CD8-positive, alpha-beta memory T cell (primary cell): ENCODE measurements around the gene AMPD2. TPM values are rescaled to one million over a fixed set of nuclear protein-coding genes. Genes with fewer than 3 reads are reported as not detected.

Source experiments
- CTCF ChIA-PET: fragments of 350-600 bp; sonication (Branson Sonifier 250); formaldehyde crosslinking; loops from one replicate; lab custom pipeline; 2021; ENCODE audit warnings: antibody characterized with exemption; lab: Charles Lee
- POLR2A ChIA-PET: fragments of 350-600 bp; sonication (Branson Sonifier 250); formaldehyde crosslinking; loops from one replicate; lab custom pipeline; 2021; ENCODE audit warnings: antibody characterized with exemption; lab: Charles Lee
- DNase-seq, 5 donors: peaks; one replicate each; pipeline versions ENCODE4 v3.0.0 to v3.0.0-alpha.2; 2020 to 2022; ENCODE audit warnings: mixed read lengths in 1 of 5
- H3K27ac ChIP-seq: one replicate; pipeline ENCODE4 v1.7.0; 2013; ENCODE audit warnings: low read depth, mild to moderate bottlenecking, low read length, moderate library complexity
- H3K27me3 ChIP-seq: 2 replicates; pipeline ENCODE4 v1.7.0; 2013; ENCODE audit warnings: low read length, mild to moderate bottlenecking; ENCODE audit not compliant: insufficient read depth, poor library complexity, severe bottlenecking
- H3K36me3 ChIP-seq: 2 replicates; pipeline ENCODE4 v1.7.0; 2013; ENCODE audit warnings: mild to moderate bottlenecking, low read length, moderate library complexity; ENCODE audit not compliant: insufficient read depth
- H3K4me1 ChIP-seq: 2 replicates; pipeline ENCODE4 v1.7.0; 2013; ENCODE audit warnings: mild to moderate bottlenecking, low read length, moderate library complexity; ENCODE audit not compliant: insufficient read depth
- H3K4me3 ChIP-seq: 2 replicates; pipeline ENCODE4 v1.7.0; 2013; ENCODE audit warnings: mild to moderate bottlenecking, low read length
- H3K9me3 ChIP-seq: 2 replicates; pipeline ENCODE4 v1.7.0; 2013; ENCODE audit warnings: mild to moderate bottlenecking, low read length
- H3K27ac Mint-ChIP-seq, 8 donors: one replicate each; pipeline ENCODE4 v1.8.0; 2020 to 2021; ENCODE audit warnings: mixed read lengths in 8 of 8, mild to moderate bottlenecking in 6 of 8, inconsistent platforms in 3 of 8, moderate library complexity in 3 of 8
- H3K27me3 Mint-ChIP-seq, 2 donors: one replicate each; pipeline ENCODE4 v1.8.0; 2020 to 2021; ENCODE audit warnings: mixed read lengths in 2 of 2, mild to moderate bottlenecking in 1 of 2, moderate library complexity in 1 of 2
- H3K36me3 Mint-ChIP-seq, 3 donors: one replicate each; pipeline ENCODE4 v1.8.0; 2020 to 2021; ENCODE audit warnings: mixed read lengths in 3 of 3, inconsistent platforms in 1 of 3, mild to moderate bottlenecking in 1 of 3
- H3K4me1 Mint-ChIP-seq, 3 donors: one replicate each; pipeline ENCODE4 v1.8.0; 2020 to 2021; ENCODE audit warnings: mixed read lengths in 3 of 3, inconsistent platforms in 1 of 3, mild to moderate bottlenecking in 1 of 3
- H3K4me3 Mint-ChIP-seq, 7 donors: one replicate each; pipeline ENCODE4 v1.8.0; 2020 to 2021; ENCODE audit warnings: mixed read lengths in 7 of 7, mild to moderate bottlenecking in 6 of 7, moderate library complexity in 4 of 7, inconsistent platforms in 2 of 7
- H3K9me3 Mint-ChIP-seq, 5 donors: one replicate each; pipeline ENCODE4 v1.8.0; 2020 to 2022; ENCODE audit warnings: mixed read lengths in 5 of 5, mild to moderate bottlenecking in 3 of 5, moderate library complexity in 2 of 5, inconsistent platforms in 1 of 5
- polyA plus RNA-seq: library from polyadenylated mRNA; unstranded; fragments of 300-500 nt; fragmentation: Illumina TruSeq; gene quantifications from one replicate; pipeline ENCODE4 v1.2.3, GENCODE V29; 2021
- total RNA-seq, 2 experiments: library from RNA; stranded (reverse); gene quantifications; one replicate each; pipeline ENCODE4 v1.2.3, GENCODE V29; 2021

The AMPD2 gene
- total and polyA plus RNA-seq, 3 experiments from 2014 or later: 36.0 to 91.1 (median 69.1) TPM

DNA sequence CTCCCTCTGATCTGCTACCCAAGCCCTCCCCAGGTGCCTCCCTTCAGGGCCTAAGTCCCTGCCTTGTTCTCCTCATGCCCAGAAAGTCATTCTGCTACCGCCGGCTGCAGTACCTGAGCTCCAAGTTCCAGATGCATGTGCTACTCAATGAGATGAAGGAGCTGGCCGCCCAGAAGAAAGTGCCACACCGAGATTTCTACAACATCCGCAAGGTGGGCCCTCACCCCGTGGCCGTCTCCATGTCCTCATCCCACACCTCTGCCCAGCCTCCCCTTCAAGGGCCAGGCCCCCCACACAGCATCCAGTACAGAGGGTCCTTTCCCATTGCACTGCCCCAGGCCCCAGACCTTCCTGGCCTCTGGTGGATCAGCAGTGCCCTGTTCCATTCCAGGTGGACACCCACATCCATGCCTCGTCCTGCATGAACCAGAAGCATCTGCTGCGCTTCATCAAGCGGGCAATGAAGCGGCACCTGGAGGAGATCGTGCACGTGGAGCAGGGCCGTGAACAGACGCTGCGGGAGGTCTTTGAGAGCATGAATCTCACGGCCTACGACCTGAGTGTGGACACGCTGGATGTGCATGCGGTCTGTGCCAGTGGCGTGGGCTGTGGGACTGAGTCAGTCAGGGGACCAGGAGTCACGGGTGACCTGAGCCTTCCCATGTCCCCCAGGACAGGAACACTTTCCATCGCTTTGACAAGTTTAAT is 8.2 kb downstream of the AMPD2 start:
- Histone ChIP-seq H3K36me3 (peaks cover 26% of the 10 kb centered on the region), H3K27ac (no peak overlapping the region), H3K9me3 (no peaks in the 10 kb centered on the region), H3K4me3 (no peak overlapping the region), H3K27me3 (no peaks in the 10 kb centered on the region), H3K4me1 (peaks cover 20% of the 10 kb centered on the region)
- POLR2A ChIA-PET: no interaction called here
- peaks cover 14 to 21% (median 17%) of the 10 kb centered on the region in 3 donors for H3K4me1 Mint-ChIP-seq
- DNase-seq: no peak
- H3K27ac Mint-ChIP-seq: peak overlapping the region in 3 of 8 donors; percentile 4 to 70 (median 64)
- H3K9me3 Mint-ChIP-seq: no peaks in the 10 kb centered on the region
- H3K4me3 Mint-ChIP-seq: no peak overlapping the region
- peaks cover 3 to 65% (median 6%) of the 10 kb centered on the region in 3 donors for H3K36me3 Mint-ChIP-seq
- CTCF ChIA-PET: interaction anchor here (1.0 to 8.9 kb wide), 7 partner anchors 9 to 146 kb away, joined by 3 to 52 read pairs (median 4); partner anchors contain the start of gene GNAI3
- no peaks in the 10 kb centered on the region for H3K27me3 Mint-ChIP-seq

DNA sequence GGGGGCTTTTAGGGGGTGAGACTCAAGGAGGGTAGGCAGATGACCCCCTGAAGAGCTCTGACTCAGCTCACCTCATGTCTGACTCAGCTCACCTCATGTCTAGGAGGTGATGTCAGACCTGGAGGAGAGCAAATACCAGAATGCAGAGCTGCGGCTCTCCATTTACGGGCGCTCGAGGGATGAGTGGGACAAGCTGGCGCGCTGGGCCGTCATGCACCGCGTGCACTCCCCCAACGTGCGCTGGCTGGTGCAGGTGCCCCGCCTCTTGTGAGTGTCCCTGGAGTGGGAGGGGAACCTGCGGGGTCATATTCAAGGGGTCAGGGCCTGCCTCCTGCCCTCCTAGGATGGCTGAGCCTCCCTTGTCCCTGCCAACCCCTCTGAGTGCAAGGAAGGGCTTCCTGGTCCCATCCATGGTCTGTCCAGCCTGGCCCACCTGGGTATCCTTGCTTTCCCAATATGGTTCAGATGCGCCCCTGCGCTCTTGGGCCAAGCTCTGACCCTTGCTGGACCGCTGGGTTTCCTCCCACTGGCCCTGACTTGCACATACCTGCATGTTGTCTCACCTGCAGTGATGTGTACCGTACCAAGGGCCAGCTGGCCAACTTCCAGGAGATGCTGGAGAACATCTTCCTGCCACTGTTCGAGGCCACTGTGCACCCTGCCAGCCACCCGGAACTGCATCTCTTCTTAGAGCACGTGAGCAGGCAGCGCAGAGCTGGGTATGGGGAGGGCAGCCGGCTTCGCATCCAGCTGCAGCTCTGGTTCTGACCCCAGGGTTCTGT is 9.1 kb downstream of the AMPD2 start:
- Mint-ChIP-seq H3K27me3 (no peaks in the 10 kb centered on the region), H3K4me1 (peaks cover 8 to 12% (median 8%) of the 10 kb centered on the region in 3 donors), H3K9me3 (no peaks in the 10 kb centered on the region), H3K27ac (peak overlapping the region in 3 of 8 donors; percentile 38 to 74 (median 70)), H3K4me3 (no peak overlapping the region), H3K36me3 (peaks cover 3 to 67% (median 6%) of the 10 kb centered on the region in 3 donors)
- Histone ChIP-seq H3K4me3 (no peak overlapping the region), H3K9me3 (no peaks in the 10 kb centered on the region), H3K36me3 (peaks cover 26% of the 10 kb centered on the region), H3K27me3 (no peaks in the 10 kb centered on the region), H3K4me1 (peaks cover 11% of the 10 kb centered on the region), H3K27ac (no peak overlapping the region)
- POLR2A ChIA-PET: interaction anchor here (1.4 kb wide), 1 partner anchor 81 kb away, joined by 4 read pairs; the partner anchor contains the start of gene GNAI3
- no peak for DNase-seq
- CTCF ChIA-PET: interaction anchor here (1.0 to 3.1 kb wide), 8 partner anchors 11 to 162 kb away, joined by 3 to 51 read pairs (median 8); partner anchors contain the start of gene GNAI3

DNA sequence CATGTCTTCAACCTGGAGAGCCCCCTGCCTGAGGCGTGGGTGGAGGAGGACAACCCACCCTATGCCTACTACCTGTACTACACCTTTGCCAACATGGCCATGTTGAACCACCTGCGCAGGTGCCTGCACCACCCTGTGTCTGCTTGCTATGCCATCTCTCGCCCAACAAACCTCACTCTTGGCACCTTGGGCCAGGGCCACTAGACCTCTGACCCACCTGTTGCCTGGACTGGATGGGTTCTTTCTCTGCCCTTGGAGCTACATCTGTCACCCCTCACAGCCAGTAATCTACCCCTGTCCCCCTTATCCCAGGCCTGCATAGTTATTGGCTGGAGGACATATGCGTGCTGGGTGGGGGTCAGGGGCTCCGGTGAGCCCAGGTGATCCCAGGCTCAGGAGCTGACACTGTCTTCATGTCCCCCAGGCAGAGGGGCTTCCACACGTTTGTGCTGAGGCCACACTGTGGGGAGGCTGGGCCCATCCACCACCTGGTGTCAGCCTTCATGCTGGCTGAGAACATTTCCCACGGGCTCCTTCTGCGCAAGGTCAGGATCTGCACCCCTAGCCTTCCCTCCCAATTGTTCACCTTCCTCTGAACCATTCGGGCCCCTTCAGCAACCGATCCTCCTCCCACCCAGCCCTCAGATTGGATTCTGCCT is 9.9 kb downstream of the AMPD2 start:
- Histone ChIP-seq H3K27me3 (no peaks in the 10 kb centered on the region), H3K4me1 (peaks cover 6% of the 10 kb centered on the region), H3K9me3 (no peaks in the 10 kb centered on the region), H3K27ac (no peak overlapping the region), H3K4me3 (no peak overlapping the region), H3K36me3 (peaks cover 26% of the 10 kb centered on the region)
- ChIA-PET POLR2A (interaction anchor here (1.4 to 1.7 kb wide), 2 partner anchors 81 to 84 kb away, joined by 4 to 6 read pairs; partner anchors contain the start of gene GNAI3), CTCF (interaction anchor here (0.6 to 3.1 kb wide), 15 partner anchors 9 to 355 kb away, joined by 3 to 51 read pairs (median 11); partner anchors contain the start of genes AHCYL1, AMPD2, GNAI3 and GNAT2)
- Mint-ChIP-seq H3K27me3 (no peaks in the 10 kb centered on the region), H3K27ac (peak overlapping the region in 7 of 8 donors; percentile 32 to 84 (median 70)), H3K4me3 (no peak overlapping the region), H3K9me3 (no peaks in the 10 kb centered on the region), H3K4me1 (peaks cover 3 to 7% (median 7%) of the 10 kb centered on the region in 3 donors), H3K36me3 (peaks cover 3 to 67% (median 6%) of the 10 kb centered on the region in 3 donors)
- no peak for DNase-seq

DNA sequence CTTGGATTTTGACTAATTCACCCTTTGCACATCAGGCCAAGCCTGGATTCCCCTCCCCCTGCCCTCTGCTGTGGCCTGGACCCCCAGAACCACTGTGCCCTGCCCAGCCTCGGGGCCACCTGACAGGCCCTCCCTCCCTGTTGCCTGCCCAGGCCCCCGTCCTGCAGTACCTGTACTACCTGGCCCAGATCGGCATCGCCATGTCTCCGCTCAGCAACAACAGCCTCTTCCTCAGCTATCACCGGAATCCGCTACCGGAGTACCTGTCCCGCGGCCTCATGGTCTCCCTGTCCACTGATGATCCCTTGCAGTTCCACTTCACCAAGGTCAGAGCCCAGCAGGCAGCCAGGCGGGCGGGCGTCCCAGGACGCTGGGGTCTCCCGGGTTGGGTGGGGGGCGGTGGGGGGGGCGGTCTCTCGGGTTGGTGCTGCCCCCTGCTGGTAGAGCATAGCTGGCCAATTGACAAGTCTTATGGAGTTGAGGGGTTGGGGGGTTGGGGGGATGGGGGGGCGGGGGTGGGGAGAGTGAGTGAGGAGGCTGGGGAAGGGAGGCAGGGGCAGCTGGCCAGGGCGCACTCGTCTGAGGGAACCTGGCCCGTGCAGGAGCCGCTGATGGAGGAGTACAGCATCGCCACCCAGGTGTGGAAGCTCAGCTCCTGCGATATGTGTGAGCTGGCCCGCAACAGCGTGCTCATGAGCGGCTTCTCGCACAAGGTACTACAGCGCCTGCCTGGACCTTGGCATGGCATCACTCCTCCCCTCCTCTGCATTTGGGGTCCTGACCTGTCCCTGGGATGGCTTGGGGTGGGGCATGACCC is 10.7 kb downstream of the AMPD2 start:
- Histone ChIP-seq H3K9me3 (no peaks in the 10 kb centered on the region), H3K4me1 (peaks cover 9% of the 10 kb centered on the region), H3K4me3 (no peak overlapping the region), H3K27ac (no peak overlapping the region), H3K36me3 (peaks cover 26% of the 10 kb centered on the region), H3K27me3 (no peaks in the 10 kb centered on the region)
- Mint-ChIP-seq H3K9me3 (no peaks in the 10 kb centered on the region), H3K4me3 (peak overlapping the region in 1 of 7 donors; percentile 70), H3K27me3 (no peaks in the 10 kb centered on the region), H3K4me1 (peaks cover 7 to 12% (median 9%) of the 10 kb centered on the region in 3 donors), H3K27ac (peak overlapping the region in 4 of 8 donors; percentile 35 to 84 (median 58)), H3K36me3 (peaks cover 3 to 64% (median 6%) of the 10 kb centered on the region in 3 donors)
- ChIA-PET CTCF (interaction anchor here (0.6 to 3.1 kb wide), 17 partner anchors 9 to 354 kb away, joined by 3 to 51 read pairs (median 5); partner anchors contain the start of genes AHCYL1, AMPD2, GNAI3 and GNAT2), POLR2A (interaction anchor here (1.4 to 1.7 kb wide), 2 partner anchors 82 to 84 kb away, joined by 4 to 6 read pairs; partner anchors contain the start of gene GNAI3)
- peak in 2 of 5 donors; percentile 37 to 63 for DNase-seq

DNA sequence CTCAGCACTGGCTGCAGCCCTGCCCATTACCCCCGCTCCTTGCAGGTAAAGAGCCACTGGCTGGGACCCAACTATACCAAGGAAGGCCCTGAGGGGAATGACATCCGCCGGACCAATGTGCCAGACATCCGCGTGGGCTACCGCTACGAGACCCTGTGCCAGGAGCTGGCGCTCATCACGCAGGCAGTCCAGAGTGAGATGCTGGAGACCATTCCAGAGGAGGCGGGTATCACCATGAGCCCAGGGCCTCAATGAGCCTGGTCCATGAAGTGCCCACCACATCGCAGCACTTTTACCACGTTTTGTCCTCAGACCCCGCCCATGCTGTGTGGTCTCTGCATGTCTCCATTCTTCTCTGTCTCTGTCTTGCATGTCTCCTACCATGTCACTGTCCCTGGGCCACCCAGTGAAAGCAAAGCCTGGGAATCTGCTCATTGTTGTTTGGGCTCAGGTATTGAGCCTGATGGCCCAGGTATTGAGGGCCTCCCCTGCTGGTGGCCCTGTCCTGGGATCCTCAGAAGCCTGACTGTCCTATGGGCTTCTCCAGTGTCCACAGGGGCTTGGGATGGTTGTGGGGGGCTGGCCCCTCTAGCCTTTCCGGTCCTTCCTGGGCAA is 11.4 kb downstream of the AMPD2 start:
- ChIA-PET POLR2A (interaction anchor here (1.7 kb wide), 1 partner anchor 85 kb away, joined by 6 read pairs; no protein-coding TSS in a partner anchor), CTCF (interaction anchor here (1.1 to 3.1 kb wide), 14 partner anchors 9 to 99 kb away, joined by 3 to 51 read pairs (median 9); partner anchors contain the start of genes AMPD2, GNAI3, GNAT2 and GSTM4)
- no peak overlapping the region for H3K4me3 ChIP-seq
- peaks cover 6 to 9% (median 7%) of the 10 kb centered on the region in 3 donors for H3K4me1 Mint-ChIP-seq
- peaks cover 3 to 57% (median 6%) of the 10 kb centered on the region in 3 donors for H3K36me3 Mint-ChIP-seq
- no peaks in the 10 kb centered on the region for H3K27me3 ChIP-seq
- H3K4me3 Mint-ChIP-seq: no peak overlapping the region
- H3K27ac Mint-ChIP-seq: peak overlapping the region in 2 of 8 donors; percentile 54 to 78
- no peak for DNase-seq
- peaks cover 26% of the 10 kb centered on the region for H3K36me3 ChIP-seq
- no peaks in the 10 kb centered on the region for H3K9me3 Mint-ChIP-seq
- no peaks in the 10 kb centered on the region for H3K9me3 ChIP-seq
- H3K4me1 ChIP-seq: peaks cover 9% of the 10 kb centered on the region
- H3K27me3 Mint-ChIP-seq: no peaks in the 10 kb centered on the region
- no peak overlapping the region for H3K27ac ChIP-seq

DNA sequence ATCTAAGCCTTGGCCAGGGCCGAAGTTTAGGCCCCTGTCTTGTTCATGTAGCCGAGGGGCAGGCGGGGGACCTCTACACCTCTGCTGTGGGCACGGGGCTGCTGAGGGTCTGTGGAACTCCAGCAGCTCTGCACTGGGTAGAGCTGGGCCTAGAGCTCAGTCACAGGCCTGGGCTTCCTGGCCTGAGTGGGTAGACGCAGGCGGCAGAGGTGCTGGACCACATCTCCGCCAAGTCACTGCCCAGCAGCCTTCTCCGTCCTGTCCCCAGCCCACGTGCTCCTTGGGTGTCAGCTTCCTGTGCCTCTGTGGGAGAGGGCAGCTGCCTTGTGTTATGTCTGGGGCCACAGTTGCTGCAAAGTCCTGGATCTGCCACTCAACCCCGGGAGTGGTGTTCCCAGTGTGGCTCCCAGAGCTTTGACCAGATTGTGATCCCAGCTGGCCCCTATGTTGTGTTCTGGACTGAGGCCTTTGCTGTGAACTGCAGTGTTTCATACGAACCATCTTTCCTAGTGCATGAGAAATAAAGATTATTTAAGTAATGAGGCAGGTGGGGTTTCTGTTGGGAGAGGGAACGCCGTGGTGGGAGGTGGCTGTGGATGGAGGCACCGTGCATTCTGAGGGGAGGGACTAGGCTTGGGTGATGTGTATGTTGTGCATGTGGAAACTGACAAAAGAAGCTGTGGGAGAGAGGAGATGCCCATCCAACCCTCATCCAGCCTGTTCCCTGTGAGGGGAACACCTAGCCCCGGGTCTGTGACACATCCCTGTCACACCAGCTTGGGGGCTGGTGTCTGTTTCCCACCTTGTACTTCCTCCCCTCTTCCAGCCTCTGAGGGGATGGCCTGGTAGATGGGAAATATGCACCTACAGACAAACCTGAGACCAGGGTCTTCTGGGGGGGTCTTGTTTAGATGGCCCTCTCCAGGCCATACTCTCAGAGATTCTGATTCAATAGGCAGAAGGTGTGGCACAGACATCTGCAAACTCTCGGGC is 12.2 kb downstream of the AMPD2 start:
- peaks cover 6 to 9% (median 7%) of the 10 kb centered on the region in 3 donors for H3K4me1 Mint-ChIP-seq
- peaks cover 0 to 5% of the 10 kb centered on the region in 2 donors for H3K27me3 Mint-ChIP-seq
- H3K9me3 Mint-ChIP-seq: no peaks in the 10 kb centered on the region
- no peak for DNase-seq
- ChIA-PET CTCF (interaction anchor here (1.1 to 6.5 kb wide), 11 partner anchors 8 to 100 kb away, joined by 3 to 51 read pairs (median 12); partner anchors contain the start of gene GNAI3), POLR2A (no interaction called here)
- Histone ChIP-seq H3K4me3 (no peak overlapping the region), H3K36me3 (peaks cover 26% of the 10 kb centered on the region), H3K4me1 (peaks cover 9% of the 10 kb centered on the region), H3K9me3 (no peaks in the 10 kb centered on the region), H3K27ac (no peak overlapping the region), H3K27me3 (no peaks in the 10 kb centered on the region)
- H3K4me3 Mint-ChIP-seq: no peak overlapping the region
- H3K27ac Mint-ChIP-seq: peak overlapping the region in 4 of 8 donors; percentile 54 to 71 (median 64)
- peaks cover 3 to 50% (median 6%) of the 10 kb centered on the region in 3 donors for H3K36me3 Mint-ChIP-seq
